ENCODE results near the gene RIT2. TPM values are rescaled to one million over a fixed set of nuclear protein-coding genes. Genes with fewer than 3 reads are reported as not detected.

Gene RIT2
- total and polyA plus RNA-seq, 4 experiments from 2014 or later = not detected

DNA sequence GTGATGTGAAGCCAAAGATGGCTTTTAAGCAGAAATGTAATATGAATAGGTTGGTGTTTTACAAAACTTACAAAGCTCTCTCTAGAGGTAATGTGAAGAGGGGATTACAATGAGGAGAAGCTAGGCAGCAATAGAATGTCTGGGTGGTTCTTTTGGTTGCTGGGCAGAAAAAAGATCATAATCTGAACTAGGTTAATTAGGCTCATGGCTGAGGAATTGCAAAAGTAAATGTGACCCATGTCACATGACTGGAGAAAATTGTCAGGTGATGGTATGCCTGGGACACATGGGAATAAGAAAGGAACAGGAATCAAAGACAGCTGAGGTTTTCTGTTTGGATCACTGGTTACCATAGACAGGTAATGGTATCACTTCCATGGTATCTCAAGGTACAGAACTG is 7.5 kb upstream of the RIT2 start:
- no peaks in the 10 kb centered on the region for H3K36me3 ChIP-seq (ENCODE audit: insufficient read depth, low read length)
- intact Hi-C loops (cut with micrococcal nuclease) = no loop called here
- no peak overlapping the region for H3K27ac Mint-ChIP-seq
- no peak overlapping the region for H3K4me3 ChIP-seq (ENCODE audit: low read length in 2 of 2)
- no peak overlapping the region for H3K4me3 Mint-ChIP-seq
- no peaks in the 10 kb centered on the region for H3K36me3 Mint-ChIP-seq
- no peaks in the 10 kb centered on the region for H3K27me3 Mint-ChIP-seq
- ChIA-PET POLR2A (ENCODE audit: partially characterized antibody) (no interaction called here), CTCF (ENCODE audit: partially characterized antibody) (no interaction called here)
- no peaks in the 10 kb centered on the region for H3K27me3 ChIP-seq (ENCODE audit: insufficient read depth, low read length)
- H3K4me1 ChIP-seq (ENCODE audit: insufficient read depth, low read length) = no peaks in the 10 kb centered on the region
- no peaks in the 10 kb centered on the region for H3K9me3 ChIP-seq (ENCODE audit: control insufficient read depth in 1 of 2, low read length in 2 of 2)
- no peak for DNase-seq
- H3K9me3 Mint-ChIP-seq = peaks cover 0 to 27% (median 7%) of the 10 kb centered on the region in 8 donors
- H3K4me1 Mint-ChIP-seq = no peaks in the 10 kb centered on the region
- H3K27ac ChIP-seq (ENCODE audit: low read depth, low read length) = no peak overlapping the region

DNA sequence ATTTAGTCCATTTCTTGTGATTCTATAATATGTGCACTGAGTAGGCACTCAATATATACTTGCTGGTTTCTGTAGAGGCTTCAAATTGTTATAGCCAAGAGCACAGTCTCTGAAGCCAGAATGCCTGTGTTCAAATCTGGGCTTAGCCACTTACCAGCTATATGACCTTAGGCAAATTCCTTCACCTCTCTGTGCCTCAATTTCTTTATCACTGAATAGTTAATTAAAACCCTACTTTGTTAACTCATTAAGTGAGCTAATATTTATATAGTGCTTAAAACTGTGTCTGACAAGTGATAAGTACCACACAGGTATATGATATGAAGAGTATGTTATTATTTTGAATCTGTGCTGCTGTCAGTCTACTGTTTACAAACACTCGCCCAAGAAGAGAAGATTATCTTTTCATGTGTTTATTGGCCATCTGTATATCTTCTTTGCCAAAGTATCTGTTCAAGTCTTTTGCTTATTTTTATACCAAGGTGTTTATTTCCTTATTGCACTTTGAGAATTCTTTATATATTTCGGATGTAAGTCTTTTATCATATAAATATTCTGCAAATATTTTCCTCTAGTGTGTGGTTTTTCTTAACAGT is 1.3 kb upstream of the RIT2 start:
- Histone ChIP-seq H3K27ac (ENCODE audit: low read depth, low read length) (no peak overlapping the region), H3K27me3 (ENCODE audit: insufficient read depth, low read length) (no peaks in the 10 kb centered on the region), H3K4me1 (ENCODE audit: insufficient read depth, low read length) (no peaks in the 10 kb centered on the region), H3K9me3 (ENCODE audit: control insufficient read depth in 1 of 2, low read length in 2 of 2) (no peaks in the 10 kb centered on the region), H3K4me3 (ENCODE audit: low read length in 2 of 2) (no peak overlapping the region), H3K36me3 (ENCODE audit: insufficient read depth, low read length) (no peaks in the 10 kb centered on the region)
- Mint-ChIP-seq H3K36me3 (no peaks in the 10 kb centered on the region), H3K4me3 (no peak overlapping the region), H3K4me1 (no peaks in the 10 kb centered on the region), H3K27me3 (no peaks in the 10 kb centered on the region), H3K27ac (no peak overlapping the region), H3K9me3 (peaks cover 0 to 17% (median 3%) of the 10 kb centered on the region in 8 donors)
- no peak for DNase-seq
- ChIA-PET CTCF (ENCODE audit: partially characterized antibody) (no interaction called here), POLR2A (ENCODE audit: partially characterized antibody) (no interaction called here)
- intact Hi-C loops (cut with micrococcal nuclease) = no loop called here

DNA sequence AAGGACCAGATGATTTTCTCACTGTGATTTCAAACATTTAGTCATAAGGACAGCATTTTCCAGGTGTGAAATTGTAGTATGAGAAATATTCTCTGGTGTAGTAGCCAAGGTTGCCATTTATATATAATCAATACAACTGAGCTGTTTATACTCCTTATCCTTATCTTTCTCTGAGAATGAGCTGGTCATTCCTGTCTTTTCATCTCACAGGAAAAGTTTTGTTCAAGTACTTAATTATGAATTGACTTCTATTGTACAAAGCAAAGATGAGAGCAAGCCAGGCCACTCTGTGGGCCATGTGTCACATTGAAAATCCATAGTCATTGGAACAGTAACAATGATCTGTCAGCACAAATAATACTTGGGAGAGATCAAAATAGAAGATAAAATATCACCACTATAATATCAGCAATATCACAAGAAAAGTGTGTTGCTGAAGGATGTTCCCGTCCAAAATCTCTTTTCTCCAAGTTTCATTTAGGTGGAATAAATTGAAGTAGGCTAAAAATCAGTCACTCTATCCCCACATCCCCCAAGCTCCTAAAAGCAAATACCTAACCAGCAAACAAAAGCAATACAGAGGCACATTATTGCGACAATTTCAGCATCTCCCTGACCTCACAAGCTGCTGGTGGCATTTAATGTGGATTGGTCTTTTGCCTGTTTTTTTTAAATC is 2.1 kb downstream of the RIT2 start:
- no peak overlapping the region for H3K27ac ChIP-seq (ENCODE audit: low read depth, low read length)
- Mint-ChIP-seq H3K27me3 (no peaks in the 10 kb centered on the region), H3K36me3 (no peaks in the 10 kb centered on the region), H3K4me3 (no peak overlapping the region), H3K9me3 (peaks cover 0 to 8% (median 4%) of the 10 kb centered on the region in 8 donors), H3K4me1 (no peaks in the 10 kb centered on the region), H3K27ac (no peak overlapping the region)
- H3K4me3 ChIP-seq (ENCODE audit: low read length in 2 of 2) = no peak overlapping the region
- no peaks in the 10 kb centered on the region for H3K27me3 ChIP-seq (ENCODE audit: insufficient read depth, low read length)
- POLR2A ChIA-PET (ENCODE audit: partially characterized antibody) = no interaction called here
- no peaks in the 10 kb centered on the region for H3K36me3 ChIP-seq (ENCODE audit: insufficient read depth, low read length)
- no peaks in the 10 kb centered on the region for H3K4me1 ChIP-seq (ENCODE audit: insufficient read depth, low read length)
- H3K9me3 ChIP-seq (ENCODE audit: control insufficient read depth in 1 of 2, low read length in 2 of 2) = no peaks in the 10 kb centered on the region
- CTCF ChIA-PET (ENCODE audit: partially characterized antibody) = no interaction called here
- intact Hi-C loops (cut with micrococcal nuclease) = no loop called here
- no peak for DNase-seq

DNA sequence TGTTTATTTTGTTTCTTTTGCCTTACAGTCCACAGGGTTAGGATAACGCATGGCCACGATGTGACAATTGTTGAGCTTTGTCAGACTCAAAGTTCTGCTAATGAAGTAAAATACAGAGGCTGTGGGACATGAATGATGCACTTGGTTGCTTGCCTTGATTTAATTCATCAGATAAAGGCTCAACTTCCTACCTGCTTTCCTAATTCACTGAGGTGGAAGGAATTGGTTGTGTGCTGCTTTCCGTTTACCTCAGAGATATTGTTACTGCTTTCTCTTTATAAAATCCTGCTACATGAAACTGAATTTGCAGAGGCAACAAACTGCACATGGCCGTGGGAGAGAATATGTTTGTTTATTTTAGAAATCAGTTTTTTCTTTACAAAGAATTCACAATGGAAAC is 6.6 kb downstream of the RIT2 start:
- no peaks in the 10 kb centered on the region for H3K27me3 ChIP-seq (ENCODE audit: insufficient read depth, low read length)
- H3K4me1 ChIP-seq (ENCODE audit: insufficient read depth, low read length) = no peaks in the 10 kb centered on the region
- CTCF ChIA-PET (ENCODE audit: partially characterized antibody) = no interaction called here
- no peak overlapping the region for H3K4me3 Mint-ChIP-seq
- no peak overlapping the region for H3K4me3 ChIP-seq (ENCODE audit: low read length in 2 of 2)
- no peaks in the 10 kb centered on the region for H3K4me1 Mint-ChIP-seq
- H3K27ac Mint-ChIP-seq = no peak overlapping the region
- intact Hi-C loops (cut with micrococcal nuclease) = no loop called here
- POLR2A ChIA-PET (ENCODE audit: partially characterized antibody) = no interaction called here
- no peaks in the 10 kb centered on the region for H3K9me3 ChIP-seq (ENCODE audit: control insufficient read depth in 1 of 2, low read length in 2 of 2)
- H3K36me3 Mint-ChIP-seq = no peaks in the 10 kb centered on the region
- H3K9me3 Mint-ChIP-seq = peaks cover 0 to 17% (median 8%) of the 10 kb centered on the region in 8 donors
- H3K36me3 ChIP-seq (ENCODE audit: insufficient read depth, low read length) = no peaks in the 10 kb centered on the region
- H3K27me3 Mint-ChIP-seq = no peaks in the 10 kb centered on the region
- no peak overlapping the region for H3K27ac ChIP-seq (ENCODE audit: low read depth, low read length)
- no peak for DNase-seq

DNA sequence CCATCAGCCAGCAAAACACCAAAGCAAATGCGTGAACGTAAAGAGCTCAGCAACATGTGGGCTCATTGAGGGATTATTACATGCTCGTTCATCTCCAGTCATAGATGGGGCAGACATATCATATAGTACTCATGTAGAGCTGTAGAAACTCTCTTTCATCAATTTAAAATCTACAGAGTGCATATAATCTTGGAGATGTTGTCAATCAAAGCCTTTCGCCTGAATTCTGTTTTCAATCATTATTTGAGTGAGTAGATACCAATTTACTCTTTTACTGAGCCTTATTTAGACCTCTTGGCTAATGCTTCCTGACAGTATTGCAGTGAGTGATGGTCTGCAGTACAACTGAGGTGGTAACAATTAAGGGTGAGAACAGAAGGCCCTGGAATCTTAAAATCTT is 7.0 kb downstream of the RIT2 start:
- ChIA-PET CTCF (ENCODE audit: partially characterized antibody) (no interaction called here), POLR2A (ENCODE audit: partially characterized antibody) (no interaction called here)
- Mint-ChIP-seq H3K36me3 (no peaks in the 10 kb centered on the region), H3K27ac (no peak overlapping the region), H3K9me3 (peaks cover 0 to 18% (median 11%) of the 10 kb centered on the region in 8 donors), H3K27me3 (no peaks in the 10 kb centered on the region), H3K4me3 (no peak overlapping the region), H3K4me1 (no peaks in the 10 kb centered on the region)
- H3K4me1 ChIP-seq (ENCODE audit: insufficient read depth, low read length) = no peaks in the 10 kb centered on the region
- no peaks in the 10 kb centered on the region for H3K36me3 ChIP-seq (ENCODE audit: insufficient read depth, low read length)
- H3K4me3 ChIP-seq (ENCODE audit: low read length in 2 of 2) = no peak overlapping the region
- no peak overlapping the region for H3K27ac ChIP-seq (ENCODE audit: low read depth, low read length)
- intact Hi-C loops (cut with micrococcal nuclease) = no loop called here
- no peaks in the 10 kb centered on the region for H3K9me3 ChIP-seq (ENCODE audit: control insufficient read depth in 1 of 2, low read length in 2 of 2)
- no peak for DNase-seq
- no peaks in the 10 kb centered on the region for H3K27me3 ChIP-seq (ENCODE audit: insufficient read depth, low read length)

DNA sequence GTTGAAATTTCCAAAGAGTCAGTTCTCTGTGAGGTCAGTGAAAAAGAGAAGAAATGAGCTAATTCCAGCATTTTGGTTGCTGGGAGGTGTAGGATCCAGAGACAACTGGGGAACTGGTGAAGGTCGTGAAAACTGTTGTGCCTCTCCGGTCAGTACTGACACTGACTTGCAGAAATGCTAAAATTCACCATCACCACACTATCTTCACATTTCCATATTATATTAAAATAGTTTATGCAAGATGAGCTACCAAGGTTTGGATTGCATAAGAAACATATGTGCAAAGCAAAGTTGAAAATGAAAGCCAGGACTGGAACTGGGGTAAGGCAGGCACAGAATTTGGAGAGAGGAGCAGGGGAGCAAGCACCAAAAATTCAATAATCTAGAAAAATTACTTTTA is 21.8 kb downstream of the RIT2 start:
- H3K27ac ChIP-seq (ENCODE audit: low read depth, low read length) = no peak overlapping the region
- ChIA-PET POLR2A (ENCODE audit: partially characterized antibody) (no interaction called here), CTCF (ENCODE audit: partially characterized antibody) (no interaction called here)
- no peak for DNase-seq
- no peak overlapping the region for H3K4me3 ChIP-seq (ENCODE audit: low read length in 2 of 2)
- peaks cover 0 to 10% (median 4%) of the 10 kb centered on the region in 8 donors for H3K9me3 Mint-ChIP-seq
- H3K27ac Mint-ChIP-seq = no peak overlapping the region
- no peaks in the 10 kb centered on the region for H3K27me3 Mint-ChIP-seq
- no peaks in the 10 kb centered on the region for H3K36me3 ChIP-seq (ENCODE audit: insufficient read depth, low read length)
- no peak overlapping the region for H3K4me3 Mint-ChIP-seq
- H3K4me1 Mint-ChIP-seq = no peaks in the 10 kb centered on the region
- H3K9me3 ChIP-seq (ENCODE audit: control insufficient read depth in 1 of 2, low read length in 2 of 2) = no peaks in the 10 kb centered on the region
- H3K27me3 ChIP-seq (ENCODE audit: insufficient read depth, low read length) = no peaks in the 10 kb centered on the region
- no peaks in the 10 kb centered on the region for H3K4me1 ChIP-seq (ENCODE audit: insufficient read depth, low read length)
- H3K36me3 Mint-ChIP-seq = no peaks in the 10 kb centered on the region
- intact Hi-C loops (cut with micrococcal nuclease) = no loop called here

DNA sequence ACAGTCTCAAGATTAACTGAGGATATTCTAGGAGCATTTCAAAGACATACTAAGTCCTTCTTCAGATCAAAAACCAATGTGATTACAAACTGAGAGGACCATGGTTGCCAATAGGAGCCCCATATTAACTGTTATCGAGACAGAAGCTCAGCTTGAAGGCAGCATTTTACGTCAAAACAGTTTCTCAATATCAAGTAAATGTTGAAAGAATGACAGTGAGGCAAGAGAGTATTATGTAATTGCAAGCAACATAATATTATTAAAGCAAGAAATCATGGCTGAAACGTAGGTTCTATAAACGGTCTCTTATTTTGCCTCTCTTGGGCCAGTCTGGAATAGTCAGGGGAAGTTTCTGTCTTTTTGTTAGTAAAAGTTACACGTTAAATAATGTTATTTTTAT is 22.9 kb downstream of the RIT2 start:
- no peak overlapping the region for H3K27ac ChIP-seq (ENCODE audit: low read depth, low read length)
- no peaks in the 10 kb centered on the region for H3K4me1 ChIP-seq (ENCODE audit: insufficient read depth, low read length)
- H3K27ac Mint-ChIP-seq = no peak overlapping the region
- peaks cover 0 to 17% (median 5%) of the 10 kb centered on the region in 8 donors for H3K9me3 Mint-ChIP-seq
- no peak overlapping the region for H3K4me3 Mint-ChIP-seq
- intact Hi-C loops (cut with micrococcal nuclease) = no loop called here
- no peaks in the 10 kb centered on the region for H3K9me3 ChIP-seq (ENCODE audit: control insufficient read depth in 1 of 2, low read length in 2 of 2)
- no peak for DNase-seq
- no peaks in the 10 kb centered on the region for H3K36me3 Mint-ChIP-seq
- no peaks in the 10 kb centered on the region for H3K36me3 ChIP-seq (ENCODE audit: insufficient read depth, low read length)
- ChIA-PET POLR2A (ENCODE audit: partially characterized antibody) (no interaction called here), CTCF (ENCODE audit: partially characterized antibody) (no interaction called here)
- no peaks in the 10 kb centered on the region for H3K4me1 Mint-ChIP-seq
- no peaks in the 10 kb centered on the region for H3K27me3 Mint-ChIP-seq
- H3K4me3 ChIP-seq (ENCODE audit: low read length in 2 of 2) = no peak overlapping the region
- H3K27me3 ChIP-seq (ENCODE audit: insufficient read depth, low read length) = no peaks in the 10 kb centered on the region
